Fibroblast of pulmonary artery (primary cell): ENCODE data around the gene RBMS1.

ENCODE experiments used
- DNase-seq: peaks from one replicate; pipeline ENCODE4 v3.0.0-alpha.2; 2010; ENCODE audit warnings: low read depth
- H3K4me3 ChIP-seq: replicated peaks from 2 replicates; pipeline ENCODE4 v1.5.1; 2011; ENCODE audit warnings: low read depth, mild to moderate bottlenecking, control low read depth, low read length, moderate library complexity
- CTCF ChIP-seq: IDR thresholded peaks from 2 replicates; pipeline ENCODE4 v1.5.1; 2011; ENCODE audit warnings: mild to moderate bottlenecking, control low read depth, low read length, inconsistent platforms; ENCODE audit errors: missing control alignments

Gene RBMS1

GRCh38 chr2:160223560-160223959, 270.0 kb downstream of the RBMS1 start:
- DNase-seq, result no peak
- TF ChIP-seq CTCF, result no peak
- no peak overlapping the region for H3K4me3 ChIP-seq

- H3K4me3 ChIP-seq, result no peak overlapping the region
- DNase-seq, result no peak
- TF ChIP-seq CTCF, result no peak
These were observed 270.9 kb downstream of the RBMS1 start for GRCh38 chr2:160222546-160223283.
